ENCODE data around the gene CLDN1.
A peak's percentile ranks its signal among the peaks of the same experiment; 100 is the strongest.
"Not testable (repeated sequence)": the region's sequence is repeated elsewhere in the genome, so short reads cannot be mapped to it uniquely, and the experiment has no call there.

CLDN1 gene

DNA sequence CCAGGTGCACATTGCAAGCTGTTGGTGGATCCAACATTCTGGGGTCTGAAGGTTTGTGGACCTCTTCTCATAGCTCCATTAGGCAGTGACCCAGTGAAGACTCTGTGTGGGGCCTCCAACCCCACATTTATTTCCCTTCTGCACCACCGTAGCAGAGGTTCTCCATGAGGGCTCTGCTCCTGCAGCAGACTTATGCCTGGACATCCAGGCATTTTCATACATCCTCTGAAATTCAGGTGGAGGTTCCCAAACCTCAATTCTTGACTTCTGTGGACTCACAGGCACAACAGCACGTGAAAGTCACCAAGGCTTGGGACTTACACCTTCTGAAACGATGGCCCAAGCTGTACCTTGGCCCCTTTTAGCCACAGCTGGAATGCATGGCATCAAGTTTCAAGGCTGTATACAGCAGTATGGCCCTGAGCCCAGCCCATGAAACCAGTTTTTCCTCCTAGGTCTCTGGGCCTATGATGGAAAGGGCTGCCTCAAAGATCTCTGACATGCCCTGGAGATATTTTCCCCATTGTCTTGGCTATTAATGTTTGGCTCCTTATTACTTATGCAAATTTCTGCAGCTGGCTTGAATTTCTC, 30.2 kb downstream of the CLDN1 start:
- no peak for DNase-seq

DNA sequence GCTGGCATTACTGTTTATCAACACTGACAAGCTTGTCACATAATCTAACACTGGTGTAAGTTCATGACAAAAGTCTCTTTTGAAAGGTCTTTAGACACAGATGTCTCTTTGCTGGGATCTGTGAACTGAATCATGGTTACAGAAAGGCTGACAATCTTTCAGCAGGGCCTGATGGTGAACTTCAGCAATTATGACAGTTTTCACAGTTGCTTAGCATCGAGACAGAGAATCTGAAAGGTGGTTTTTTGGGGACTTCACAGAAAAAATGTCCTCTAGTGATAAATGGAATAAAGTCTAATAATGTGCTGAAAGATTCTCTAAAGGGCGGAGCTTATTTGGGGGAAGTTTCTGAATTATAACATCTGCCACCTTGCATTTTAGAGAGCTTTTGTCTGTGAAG, 32.3 kb downstream of the CLDN1 start:
- DNase-seq, result no peak

- no peak for DNase-seq
Measured at GRCh38 chr3:190288836-190289235, 33.4 kb downstream of the CLDN1 start.

DNA sequence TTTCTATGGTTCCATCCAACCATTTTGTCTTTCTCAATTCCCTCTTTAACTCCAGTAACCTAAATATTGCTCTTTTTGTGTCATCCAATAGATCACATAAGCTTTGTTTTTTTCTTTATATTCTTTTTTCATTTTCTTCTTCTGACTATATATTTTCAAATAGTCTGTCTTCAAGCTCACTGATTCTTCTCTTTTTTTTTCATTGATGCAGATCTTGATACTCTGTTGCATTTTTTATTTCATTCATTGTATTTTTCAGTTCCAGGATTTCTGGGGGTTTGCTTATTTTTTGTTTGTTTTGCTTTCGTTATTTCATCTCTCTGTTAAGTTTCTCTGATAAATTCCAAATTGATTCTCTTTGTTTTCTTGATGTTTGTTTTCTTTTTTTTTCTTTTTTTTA, 36.2 kb downstream of the CLDN1 start:
- DNase-seq, result no peak

DNA sequence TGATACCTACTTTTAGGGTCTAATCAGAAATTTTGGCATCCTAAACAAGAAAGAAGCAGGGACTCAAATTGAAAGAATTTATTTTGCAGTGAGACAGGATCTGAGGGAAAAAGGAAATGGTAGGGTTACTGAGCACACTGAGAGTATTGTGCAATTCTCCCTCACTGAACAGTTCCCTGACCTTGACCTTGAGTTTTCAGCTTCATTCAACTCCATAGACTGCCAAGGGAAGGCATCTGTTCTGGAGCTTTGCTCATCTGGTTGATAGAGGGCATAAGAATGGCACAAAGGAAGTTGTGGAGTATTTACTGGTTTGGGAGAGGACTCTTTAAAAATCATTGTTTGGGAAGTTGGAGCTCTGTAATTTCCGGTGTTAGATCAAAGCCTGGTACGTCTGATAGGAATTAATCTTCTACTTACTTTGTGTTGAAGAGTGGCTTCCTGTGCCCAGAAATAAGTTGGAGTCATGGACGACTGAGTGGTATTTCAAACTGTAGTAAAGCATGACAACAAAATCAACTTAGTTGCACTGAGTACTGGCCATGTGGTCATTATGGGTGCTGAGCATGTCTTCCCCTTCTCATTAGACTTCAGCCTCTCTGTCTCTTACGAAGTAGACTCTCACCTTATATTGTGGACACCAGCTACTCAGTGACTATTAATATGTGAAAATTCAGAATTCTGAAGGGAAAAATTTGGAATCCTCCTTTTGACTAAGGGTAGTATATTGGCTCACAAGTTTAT, 40.8 kb downstream of the CLDN1 start:
- DNase-seq, result peak; percentile 51

DNA sequence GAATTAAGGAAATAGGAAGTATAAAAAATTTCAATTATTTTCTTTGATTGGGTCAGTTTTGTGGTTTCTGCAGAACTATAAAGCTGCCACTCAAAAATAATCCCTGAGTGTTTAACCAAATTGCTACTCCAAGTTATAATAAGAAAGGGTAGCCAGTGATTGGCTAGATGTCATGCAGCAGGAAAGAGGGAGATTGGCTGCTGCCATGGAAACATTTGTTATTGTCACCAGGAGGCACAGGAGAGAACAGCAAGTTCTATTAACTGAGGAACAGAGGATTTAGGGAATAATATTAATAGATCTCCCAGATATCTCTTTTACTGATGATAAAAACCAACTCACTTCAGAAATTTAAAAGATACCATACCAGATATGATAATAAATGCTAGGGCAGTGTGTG, 42.6 kb downstream of the CLDN1 start:
- no peak for DNase-seq

- DNase-seq, result no peak
Measured at GRCh38 chr3:190272747-190273146, 49.5 kb downstream of the CLDN1 start.

GRCh38 chr3:190269101-190269500, 53.1 kb downstream of the CLDN1 start:
- no peak for DNase-seq

DNA sequence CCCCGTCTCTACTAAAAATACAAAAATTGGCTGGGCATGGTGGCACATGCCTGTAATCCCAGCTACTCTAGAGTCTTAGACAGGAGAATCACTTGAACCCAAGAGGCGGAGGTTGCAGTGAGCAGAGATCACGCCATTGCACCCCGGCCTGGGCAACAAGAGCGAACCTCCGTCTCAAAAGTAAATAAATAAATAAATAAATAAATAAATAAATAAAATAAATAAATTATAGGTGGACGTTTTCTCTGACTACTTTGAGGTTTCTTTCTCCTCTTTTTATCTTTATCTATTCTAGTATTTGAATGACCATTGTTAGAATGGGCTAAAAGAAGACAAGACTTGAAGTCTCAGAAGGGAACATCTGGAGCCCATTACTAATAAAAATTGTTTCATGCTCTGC, 54.8 kb downstream of the CLDN1 start:
- DNase-seq, result not testable (repeated sequence)

DNA sequence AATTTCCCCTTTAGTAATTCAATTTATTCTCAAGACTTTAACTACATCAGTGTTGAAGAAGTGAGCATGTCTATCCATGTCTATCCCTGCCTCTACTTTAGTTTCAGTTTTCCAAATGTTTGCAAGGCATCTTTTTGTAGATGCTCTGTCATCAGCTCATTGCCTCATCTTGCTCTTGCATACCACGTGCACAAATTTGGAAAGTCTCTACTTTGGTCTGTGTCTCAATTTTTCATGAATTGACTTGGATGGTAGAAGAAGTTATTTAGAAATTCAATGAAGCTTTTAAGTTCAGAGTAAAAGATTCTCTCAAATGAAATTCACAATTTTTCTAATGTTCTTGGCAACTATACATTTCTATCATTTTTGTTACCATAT, 55.3 kb downstream of the CLDN1 start:
- no peak for DNase-seq

DNA sequence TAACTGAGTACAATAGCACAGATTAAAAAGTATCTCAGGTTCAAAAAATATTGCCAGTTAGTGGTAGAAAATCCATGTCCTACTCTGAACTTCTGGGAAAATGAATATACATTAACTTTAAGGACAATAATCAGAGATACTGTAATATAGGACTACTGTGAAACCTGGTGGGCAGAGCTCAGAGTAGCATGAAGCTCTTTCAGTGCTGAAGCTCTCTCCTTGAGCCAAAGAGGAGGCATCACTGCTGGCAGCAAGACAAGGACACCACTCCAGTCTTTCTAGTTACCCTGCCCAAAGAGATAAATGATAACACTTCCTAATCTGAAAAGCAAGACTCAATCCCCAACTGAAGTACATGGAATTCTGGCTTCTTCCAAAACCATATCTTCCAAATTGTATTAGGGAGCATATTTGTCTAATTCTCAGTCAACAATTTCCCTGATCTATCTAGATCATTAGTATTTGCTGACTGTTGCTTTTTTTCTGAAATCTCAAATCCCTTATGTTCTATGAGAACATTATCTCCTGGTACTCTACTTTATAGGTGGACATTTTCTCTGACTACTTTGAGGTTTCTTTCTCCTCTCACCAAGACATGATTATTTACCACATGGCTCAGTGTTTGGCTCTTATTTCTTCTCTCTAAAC, 55.9 kb downstream of the CLDN1 start:
- no peak for DNase-seq

- peak; percentile 15 for DNase-seq
Measured at GRCh38 chr3:190265796-190266195, 56.5 kb downstream of the CLDN1 start.

DNA sequence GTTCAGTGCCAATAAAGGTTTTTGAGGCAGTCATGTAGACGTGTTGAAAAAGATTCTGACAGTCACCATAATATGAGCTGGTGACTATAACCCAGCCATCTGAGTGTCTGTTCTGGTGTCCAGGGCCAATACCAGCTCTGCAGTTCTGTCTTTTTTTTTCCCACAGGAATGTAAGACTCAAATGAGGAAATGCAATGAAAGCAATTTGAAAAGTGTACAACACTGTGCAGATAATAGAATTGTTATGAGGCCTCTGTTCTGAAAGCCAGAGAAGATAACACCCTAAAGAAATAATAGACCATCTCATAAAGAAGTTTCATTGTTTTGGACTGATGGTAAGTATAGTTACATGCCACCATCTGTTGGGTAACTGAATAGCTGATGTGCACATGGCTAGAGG, 57.1 kb downstream of the CLDN1 start:
- DNase-seq, result no peak

DNA sequence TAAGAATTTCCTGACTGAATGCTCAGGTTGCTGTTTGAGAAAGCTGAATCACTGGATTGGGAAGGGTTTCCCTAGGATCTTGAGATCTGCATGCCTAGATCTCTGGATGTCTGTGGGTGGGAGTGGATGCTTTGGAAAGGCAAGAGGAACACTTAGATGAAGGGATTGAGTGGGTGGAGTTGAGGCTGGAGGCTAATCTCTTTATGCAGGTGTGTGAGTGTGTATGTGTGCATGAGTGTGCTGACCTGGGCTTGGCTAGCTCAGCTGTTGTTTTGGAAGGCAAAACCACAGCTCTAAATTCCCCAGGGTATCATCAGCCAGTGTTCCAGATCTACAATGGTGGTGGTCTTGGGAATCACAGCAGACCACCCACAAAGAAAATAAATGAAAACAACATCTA, 60.5 kb downstream of the CLDN1 start:
- no peak for DNase-seq

- DNase-seq, result no peak
Measured at GRCh38 chr3:190261015-190261414, 61.2 kb downstream of the CLDN1 start.

DNA sequence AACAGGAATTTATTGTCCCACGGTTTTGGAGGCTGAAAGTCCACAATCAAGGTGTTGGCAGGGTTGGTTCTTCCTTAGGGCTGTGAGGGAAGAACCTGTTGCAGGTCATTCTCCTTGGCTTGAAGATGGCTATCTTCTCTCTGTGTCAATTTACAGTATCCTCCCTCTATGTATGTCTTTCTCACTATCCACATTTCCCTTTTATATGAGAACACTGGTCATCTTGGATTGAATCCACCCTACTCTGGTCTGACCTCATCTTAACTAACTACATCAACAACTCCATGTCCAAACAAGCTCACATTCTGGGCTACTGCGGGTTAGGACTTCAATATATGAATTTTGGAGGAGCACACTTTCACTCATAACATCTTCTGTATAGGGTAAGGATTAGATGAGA, 61.9 kb downstream of the CLDN1 start:
- no peak for DNase-seq

DNA sequence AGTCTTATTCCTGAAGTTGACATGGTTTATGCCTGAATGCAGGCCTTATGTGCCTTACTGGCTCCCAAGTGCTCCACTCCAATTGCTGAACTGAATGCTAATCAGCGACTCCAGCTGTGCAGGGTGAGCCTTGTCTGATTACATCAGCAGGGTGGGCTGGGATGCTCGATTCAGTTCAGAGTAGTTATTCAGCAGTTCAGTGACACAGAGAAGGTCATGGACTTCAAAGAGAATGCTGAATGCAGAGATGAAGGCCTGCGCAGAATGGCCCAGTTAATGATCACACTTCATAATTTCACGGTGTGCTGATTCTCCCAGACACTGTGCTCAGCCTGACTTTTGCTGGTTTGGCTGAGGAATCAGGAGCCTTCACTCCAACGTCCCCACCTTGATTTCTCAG, 63.6 kb downstream of the CLDN1 start:
- DNase-seq, result no peak

All from HCEC 1CT (cell line).